SK-N-SH (cell line): Measurements from ENCODE around the gene EPHA3. TPM values are rescaled to one million over a fixed set of nuclear protein-coding genes. Genes with fewer than 3 reads are reported as not detected.

ENCODE experiments used
- CTCF ChIA-PET: fragments of 300-600, 350-600 bp; formaldehyde crosslinking; extraction: SDS; loops from one replicate; lab custom pipeline; 2021; lab: Yijun Ruan, JAX
- POLR2A ChIA-PET: fragments of 350-600 bp; sonication (Branson Sonifier 250); formaldehyde crosslinking; extraction: SDS; loops from one replicate; lab custom pipeline; 2020; ENCODE audit warnings: antibody characterized with exemption, inconsistent platforms; lab: Yijun Ruan, JAX
- DNase-seq: peaks from one replicate; pipeline ENCODE4 v3.0.0; 2012
- H2AFZ ChIP-seq: fragments of 200-600 bp; sonication (generic); 2 replicates; pipeline ENCODE4 v1.8.1; 2016; ENCODE audit warnings: antibody characterized with exemption, mild to moderate bottlenecking, low read depth
- H3F3A ChIP-seq: fragments of 200-600 bp; sonication (generic); replicated peaks from 2 replicates; pipeline ENCODE3; 2016; ENCODE audit warnings: antibody characterized with exemption, mild to moderate bottlenecking; ENCODE audit not compliant: insufficient read depth
- H3K27ac ChIP-seq, 2 experiments: fragments of 200-500 bp in 1 of 2; fragments of 200-600 bp in 1 of 2; sonication (Bioruptor generic) in 1 of 2; sonication (generic), shearing (Covaris generic) in 1 of 2; 2 replicates each; pipeline versions ENCODE4 v1.5.1 to v1.6.1; 2014 to 2016; ENCODE audit warnings: low read depth in 2 of 2, inconsistent platforms in 1 of 2, low read length in 1 of 2, mild to moderate bottlenecking in 1 of 2, mixed read lengths in 1 of 2
- H3K27me3 ChIP-seq: fragments of 200-600 bp; sonication (generic), shearing (Covaris generic); 2 replicates; pipeline ENCODE4 v1.6.1; 2016; ENCODE audit warnings: mixed run types; ENCODE audit not compliant: insufficient read depth
- H3K36me3 ChIP-seq, 2 experiments: fragments of 200-500 bp in 1 of 2; fragments of 200-600 bp in 1 of 2; sonication (Bioruptor generic) in 1 of 2; sonication (generic) in 1 of 2; replicated peaks in 1 of 2; 2 replicates each; pipeline versions ENCODE3 to v1.5.1; 2014 to 2016; ENCODE audit warnings: low read length in 1 of 2, mild to moderate bottlenecking in 1 of 2; ENCODE audit not compliant: insufficient read depth in 2 of 2, control insufficient read depth in 1 of 2
- H3K4me1 ChIP-seq, 2 experiments: fragments of 200-500 bp in 1 of 2; fragments of 200-600 bp in 1 of 2; sonication (Bioruptor generic) in 1 of 2; sonication (generic), shearing (Covaris generic) in 1 of 2; 2 replicates each; pipeline versions ENCODE4 v1.5.1 to v1.6.1; 2014 to 2016; ENCODE audit warnings: low read depth in 1 of 2, low read length in 1 of 2, mixed run types in 1 of 2; ENCODE audit not compliant: insufficient read depth in 2 of 2, control insufficient read depth in 1 of 2
- H3K4me2 ChIP-seq: fragments of 200-600 bp; sonication (generic), shearing (Covaris generic); 2 replicates; pipeline ENCODE4 v1.6.1; 2017; ENCODE audit warnings: mixed run types
- H3K4me3 ChIP-seq, 2 experiments: fragments of 200-500 bp in 1 of 2; fragments of 200-600 bp in 1 of 2; sonication (Bioruptor generic) in 1 of 2; sonication (generic), shearing (Covaris generic) in 1 of 2; 2 replicates each; pipeline versions ENCODE4 v1.5.1 to v1.8.1; 2014 to 2016; ENCODE audit warnings: low read depth in 2 of 2, inconsistent platforms in 1 of 2, low read length in 1 of 2, mild to moderate bottlenecking in 1 of 2, mixed read lengths in 1 of 2, moderate library complexity in 1 of 2
- H3K79me2 ChIP-seq: fragments of 200-600 bp; sonication (generic); 2 replicates; pipeline ENCODE4 v1.8.1; 2017; ENCODE audit warnings: mild to moderate bottlenecking; ENCODE audit not compliant: insufficient read depth
- H3K9ac ChIP-seq: fragments of 200-600 bp; sonication (generic); 2 replicates; pipeline ENCODE4 v1.6.1; 2017; ENCODE audit warnings: mixed run types
- H3K9me2 ChIP-seq: fragments of 200-600 bp; sonication (generic); 2 replicates; pipeline ENCODE4 v1.6.1; 2017; ENCODE audit warnings: mixed run types
- H3K9me3 ChIP-seq: fragments of 200-600 bp; sonication (generic); 2 replicates; pipeline ENCODE4 v1.6.1; 2017; ENCODE audit warnings: mixed run types, mild to moderate bottlenecking, moderate library complexity
- H4K20me1 ChIP-seq: fragments of 200-600 bp; sonication (generic); 2 replicates; pipeline ENCODE4 v1.6.1; 2017; ENCODE audit warnings: mild to moderate bottlenecking, mixed run types; ENCODE audit not compliant: insufficient read depth
- EP300 ChIP-seq, 2 experiments: IDR thresholded peaks; 2 replicates each; pipeline versions ENCODE4 v1.4.0 to v1.6.1; 2012; ENCODE audit warnings: borderline replicate concordance in 1 of 2, low read depth in 1 of 2, low read length in 1 of 2
- FOSL2 ChIP-seq: IDR thresholded peaks from 2 replicates; pipeline ENCODE4 v1.4.0; 2012; ENCODE audit warnings: low read depth, mild to moderate bottlenecking, moderate library complexity, borderline replicate concordance
- FOXJ3 ChIP-seq: sonication (generic); formaldehyde crosslinking; IDR thresholded peaks from 2 replicates; pipeline ENCODE4 v1.5.1; 2020; ENCODE audit warnings: mild to moderate bottlenecking, missing genetic modification reagents
- FOXM1 ChIP-seq: IDR thresholded peaks from 2 replicates; pipeline ENCODE4 v1.4.0; 2012; ENCODE audit warnings: low read depth, mild to moderate bottlenecking
- GABPA ChIP-seq: IDR thresholded peaks from 2 replicates; pipeline ENCODE4 v1.4.0; 2012; ENCODE audit warnings: low read depth, mild to moderate bottlenecking
- GATA2 ChIP-seq: sonication (generic); formaldehyde crosslinking; IDR thresholded peaks from 2 replicates; pipeline ENCODE4 v1.5.0; 2020; ENCODE audit warnings: mild to moderate bottlenecking, missing genetic modification reagents
- MXI1 ChIP-seq: IDR thresholded peaks from 2 replicates; pipeline ENCODE4 v1.6.1; 2012; ENCODE audit warnings: mild to moderate bottlenecking, low read depth, low read length, improper control_type of control experiment
- POLR2AphosphoS5 ChIP-seq: IDR thresholded peaks from 2 replicates; pipeline ENCODE4 v1.6.1; 2012; ENCODE audit warnings: low read depth, low read length
- RXRA ChIP-seq: IDR thresholded peaks from 2 replicates; pipeline ENCODE4 v1.4.0; 2012; ENCODE audit warnings: low read depth, mild to moderate bottlenecking, borderline replicate concordance
- SIN3A ChIP-seq: IDR thresholded peaks from 2 replicates; pipeline ENCODE4 v1.6.1; 2012; ENCODE audit warnings: low read depth, mild to moderate bottlenecking, low read length, moderate library complexity, borderline replicate concordance
- TCF12 ChIP-seq: IDR thresholded peaks from 2 replicates; pipeline ENCODE4 v1.4.0; 2012
- YY1 ChIP-seq: IDR thresholded peaks from 2 replicates; pipeline ENCODE4 v1.4.0; 2012; ENCODE audit warnings: low read depth, mild to moderate bottlenecking
- ZBTB33 ChIP-seq: IDR thresholded peaks from 2 replicates; pipeline ENCODE4 v1.4.0; 2012; ENCODE audit warnings: low read depth, borderline replicate concordance
- WGBS: methylation state at CpG from one replicate; pipeline ENCODE4 v1.1.6; 2017; ENCODE audit warnings: low lambda C conversion rate; 5-methylcytosine and 5-hydroxymethylcytosine counted together
- polyA plus RNA-seq, 3 experiments: library from polyadenylated mRNA; depleted of rRNA; stranded (reverse); fragments of >200 nt; gene quantifications; 2 replicates each; pipeline ENCODE4 v1.2.3, GENCODE V29; 2012
- TF ChIP-seq, protein P1 (sequence below): IDR thresholded peaks from 2 replicates; pipeline ENCODE4 v1.4.0; 2012; ENCODE audit warnings: low read depth, borderline replicate concordance

Gene EPHA3
- polyA plus RNA-seq, 1 of the 3 experiments (the other 2 are of a cell fraction), result not detected

- no peaks in the 10 kb centered on the region for H3K4me1 ChIP-seq
- H3K9me2 ChIP-seq, result no peaks in the 10 kb centered on the region
- TF ChIP-seq FOSL2 (no peak), GABPA (no peak), FOXM1 (no peak), EP300 (IDR thresholded peaks at IDR 0.05; ENCODE audit: borderline replicate concordance in 1 of 2, low read depth in 1 of 2, low read length in 1 of 2) (no peak), YY1 (no peak), TCF12 (no peak), GATA2 (CRISPR knock-in tag) (no peak), POLR2AphosphoS5 (no peak), SIN3A (no peak), ZBTB33 (no peak)
- TF ChIP-seq, protein P1, sequence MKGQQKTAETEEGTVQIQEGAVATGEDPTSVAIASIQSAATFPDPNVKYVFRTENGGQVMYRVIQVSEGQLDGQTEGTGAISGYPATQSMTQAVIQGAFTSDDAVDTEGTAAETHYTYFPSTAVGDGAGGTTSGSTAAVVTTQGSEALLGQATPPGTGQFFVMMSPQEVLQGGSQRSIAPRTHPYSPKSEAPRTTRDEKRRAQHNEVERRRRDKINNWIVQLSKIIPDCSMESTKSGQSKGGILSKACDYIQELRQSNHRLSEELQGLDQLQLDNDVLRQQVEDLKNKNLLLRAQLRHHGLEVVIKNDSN, result no peak
- no peak overlapping the region for H3K4me3 ChIP-seq
- H3K4me2 ChIP-seq, result no peak overlapping the region
- H3K9ac ChIP-seq, result no peak overlapping the region
- no peak overlapping the region for H3K27ac ChIP-seq
- no peak overlapping the region for H2AFZ ChIP-seq
- H3K36me3 ChIP-seq, result no peaks in the 10 kb centered on the region
- H3F3A ChIP-seq, result no peaks in the 10 kb centered on the region
- H3K79me2 ChIP-seq, result no peaks in the 10 kb centered on the region
- CTCF ChIA-PET, result no interaction called here
- POLR2A ChIA-PET, result no interaction called here
- no peak for DNase-seq
- H3K27me3 ChIP-seq, result no peaks in the 10 kb centered on the region
- no peaks in the 10 kb centered on the region for H4K20me1 ChIP-seq
- no peaks in the 10 kb centered on the region for H3K9me3 ChIP-seq
These were observed 256.9 kb downstream of the EPHA3 start for GRCh38 chr3:89364314-89364713.

GRCh38 chr3:89367166-89367565 lies 259.7 kb downstream of the EPHA3 start:
- Histone ChIP-seq H3K4me2 (no peak overlapping the region), H3K27ac (no peak overlapping the region), H3K9me3 (no peaks in the 10 kb centered on the region), H2AFZ (no peak overlapping the region), H4K20me1 (no peaks in the 10 kb centered on the region), H3K36me3 (no peaks in the 10 kb centered on the region), H3K79me2 (no peaks in the 10 kb centered on the region), H3K9ac (no peak overlapping the region), H3K4me1 (no peaks in the 10 kb centered on the region), H3K9me2 (no peaks in the 10 kb centered on the region), H3K4me3 (no peak overlapping the region), H3K27me3 (no peaks in the 10 kb centered on the region), H3F3A (no peaks in the 10 kb centered on the region)
- CTCF ChIA-PET, result no interaction called here
- DNase-seq, result no peak
- TF ChIP-seq MXI1 (no peak), YY1 (no peak), RXRA (no peak), FOXJ3 (CRISPR knock-in tag) (no peak)
- POLR2A ChIA-PET, result no interaction called here
- 3% methylated on average over 3 of the region's 3 CpGs for WGBS
